PC-3 (cell line): ENCODE results near the gene TGFB1.

Experiments
- CTCF ChIP-seq: fragments of 300-600 bp; sonication (generic); conservative IDR thresholded peaks from 2 replicates; pipeline ENCODE4 v1.5.1; 2017; ENCODE audit warnings: antibody characterized with exemption, low read depth, mild to moderate bottlenecking, low read length
- EZH2 ChIP-seq: fragments of 300-600 bp; sonication (generic); IDR thresholded peaks from one replicate; pipeline ENCODE4 v1.6.1; 2017; ENCODE audit warnings: antibody characterized with exemption, mild to moderate bottlenecking, low read length; ENCODE audit not compliant: unreplicated experiment
- EZH2phosphoT487 ChIP-seq: fragments of 300-600 bp; sonication (generic); IDR thresholded peaks from 2 replicates; pipeline ENCODE4 v1.6.1; 2018; ENCODE audit warnings: mild to moderate bottlenecking, antibody characterized with exemption, low read length, borderline replicate concordance

GRCh38 chr19:41392775-41393174 lies 39.1 kb upstream of the TGFB1 start:
- no peak for TF ChIP-seq CTCF
- no peak for TF ChIP-seq EZH2
- TF ChIP-seq EZH2phosphoT487 = no peak
